HepG2 (cell line): Measurements from ENCODE around the gene KIAA0232. TPM values are rescaled to one million over a fixed set of nuclear protein-coding genes. Genes with fewer than 3 reads are reported as not detected.

Experiments used
- ATAC-seq: fragments of 200-7000 bp; cut with Tn5 transposase; 3 replicates; pipeline ENCODE4 v1.9.1; 2020; ENCODE audit warnings: mild to moderate bottlenecking, moderate library complexity
- BruUV-seq: library from RNA; stranded (reverse); fragments of 400-500 nt; replicated peaks from 2 replicates; lab custom pipeline; 2021; lab: Mats Ljungman, UMichigan
- CTCF ChIA-PET: fragments of 300-600 bp; formaldehyde crosslinking; extraction: SDS; loops from one replicate; lab custom pipeline; 2021; ENCODE audit warnings: low total read pairs, inconsistent platforms, low intra/inter-chr PET ratio; lab: Yijun Ruan, JAX
- POLR2A ChIA-PET: fragments of 350-600 bp; sonication (Branson Sonifier 250); formaldehyde crosslinking; loops from one replicate; lab custom pipeline; 2020; ENCODE audit warnings: antibody characterized with exemption, inconsistent platforms; lab: Yijun Ruan, JAX
- DNase-seq: peaks from one replicate; pipeline ENCODE4 v3.0.0-alpha.2; 2015; ENCODE audit warnings: low spot score
- FAIRE-seq: peaks from 3 replicates; lab custom pipeline; 2011; peaks lifted over from hg19 to GRCh38; lab: Jason Lieb, UNC
- H2AFZ ChIP-seq: one replicate; pipeline ENCODE4 v1.6.1; 2011; ENCODE audit warnings: low read length, inconsistent platforms
- H3K27ac ChIP-seq: fragments of 300-600 bp; 3 replicates; pipeline ENCODE4 v1.8.0; 2011; ENCODE audit warnings: mixed run types, mild to moderate bottlenecking, mixed read lengths, low read length, inconsistent platforms; ENCODE audit not compliant: insufficient read depth; ENCODE audit errors: extremely low read length
- H3K27me3 ChIP-seq, 2 experiments: fragments of 200-600 bp in 1 of 2; 2 replicates in 1 of 2; 3 replicates in 1 of 2; pipeline versions ENCODE4 v1.6.0 to v1.8.0; 2011; ENCODE audit warnings: low read length in 2 of 2, mild to moderate bottlenecking in 2 of 2, moderate library complexity in 2 of 2, inconsistent platforms in 1 of 2; ENCODE audit not compliant: insufficient read depth in 2 of 2, control insufficient read depth in 1 of 2
- H3K36me3 ChIP-seq, 2 experiments: fragments of 200-600 bp in 1 of 2; replicated peaks in 1 of 2; 2 replicates in 1 of 2; 3 replicates in 1 of 2; pipeline versions ENCODE4 v1.5.1 to v1.8.0; 2011; ENCODE audit warnings: low read length in 2 of 2, inconsistent platforms in 1 of 2; ENCODE audit not compliant: insufficient read depth in 2 of 2, control insufficient read depth in 1 of 2
- H3K4me1 ChIP-seq: 2 replicates; pipeline ENCODE4 v1.5.1; 2012; ENCODE audit warnings: low read length, inconsistent platforms; ENCODE audit not compliant: insufficient read depth
- H3K4me2 ChIP-seq: 2 replicates; pipeline ENCODE4 v1.6.0; 2011; ENCODE audit warnings: low read depth, low read length, inconsistent platforms
- H3K4me3 ChIP-seq, 3 experiments: fragments of 200-600 bp in 1 of 3; sonication (generic), shearing (Covaris generic) in 1 of 3; replicated peaks in 1 of 3; 2 replicates each; pipeline ENCODE4 v1.5.1; 2011 to 2016; ENCODE audit warnings: low read length in 3 of 3, inconsistent platforms in 2 of 3, low read depth in 2 of 3, mild to moderate bottlenecking in 2 of 3, control low read depth in 1 of 3, mixed read lengths in 1 of 3; ENCODE audit not compliant: insufficient read depth in 1 of 3
- H3K79me2 ChIP-seq: one replicate; pipeline ENCODE4 v1.6.1; 2011; ENCODE audit warnings: low read length, inconsistent platforms; ENCODE audit not compliant: insufficient read depth
- H3K9ac ChIP-seq: 2 replicates; pipeline ENCODE4 v1.6.0; 2011; ENCODE audit warnings: mild to moderate bottlenecking, low read depth, low read length, inconsistent platforms; ENCODE audit not compliant: insufficient read depth
- H3K9me3 ChIP-seq: 2 replicates; pipeline ENCODE4 v1.5.1; 2012; ENCODE audit warnings: mild to moderate bottlenecking, low read length
- H4K20me1 ChIP-seq: 2 replicates; pipeline ENCODE4 v1.6.0; 2011; ENCODE audit warnings: inconsistent platforms, mild to moderate bottlenecking, low read length, moderate library complexity; ENCODE audit not compliant: insufficient read depth
- HNF4A ChIP-seq: sonication (generic); formaldehyde crosslinking; IDR thresholded peaks from 2 replicates; pipeline ENCODE4 v1.4.0; 2020; ENCODE audit warnings: missing genetic modification reagents
- KLF12 ChIP-seq: sonication (generic); formaldehyde crosslinking; IDR thresholded peaks from 2 replicates; pipeline ENCODE4 v1.4.0; 2020; ENCODE audit warnings: missing genetic modification reagents, borderline replicate concordance
- SCMH1 ChIP-seq: sonication (generic); formaldehyde crosslinking; IDR thresholded peaks from 2 replicates; pipeline ENCODE4 v1.9.0; 2021; ENCODE audit warnings: missing genetic modification reagents, mild to moderate bottlenecking, borderline replicate concordance
- SPEN ChIP-seq: sonication (generic); formaldehyde crosslinking; IDR thresholded peaks from 2 replicates; pipeline ENCODE4 v1.5.1; 2020; ENCODE audit warnings: low read depth, mild to moderate bottlenecking, missing genetic modification reagents
- STAT5B ChIP-seq: sonication (generic); formaldehyde crosslinking; IDR thresholded peaks from 2 replicates; pipeline ENCODE4 v1.4.0; 2020; ENCODE audit warnings: missing genetic modification reagents
- ZNF264 ChIP-seq: sonication (generic); formaldehyde crosslinking; IDR thresholded peaks from 2 replicates; pipeline ENCODE4 v1.4.0; 2020; ENCODE audit warnings: missing genetic modification reagents
- WGBS: methylation state at CpG from one replicate; pipeline ENCODE4 v1.1.6; 2017; ENCODE audit warnings: low lambda C conversion rate; 5-methylcytosine and 5-hydroxymethylcytosine counted together
- in situ Hi-C: cut with HindIII; loops from 2 replicates; pipeline ENCODE4 v1.10.0; 2017; ENCODE audit warnings: low pct_unique_long_range_greater_than_20kb; ENCODE audit not compliant: extremely low pct_ligation_motif_present
- intact Hi-C: fragments of 100-400 bp; cut with micrococcal nuclease; formaldehyde crosslinking; loops from one replicate; pipeline ENCODE4 v1.10.0; 2022; ENCODE audit not compliant: unreplicated experiment
- polyA plus RNA-seq, 8 experiments: library from polyadenylated mRNA; depleted of rRNA in 3 of 8; stranded (reverse) in 7 of 8; unstranded in 1 of 8; fragments of >200 nt; fragmentation: Illumina TruSeq in 4 of 8; extraction: Trizol in 4 of 8; gene quantifications; 2 replicates each; pipeline versions ENCODE4 v1.2.1 to v1.2.3, GENCODE V29; 2011 to 2016; ENCODE audit warnings: low read depth in 4 of 8, missing spikeins in 1 of 8, mixed read lengths in 1 of 8; ENCODE audit not compliant: insufficient read depth in 1 of 8
- total RNA-seq, 5 experiments: library from RNA; depleted of rRNA; stranded (reverse); fragments of >200 nt; fragmentation: Illumina TruSeq; extraction: Trizol; gene quantifications; 2 replicates each; pipeline ENCODE4 v1.2.3, GENCODE V29; 2016; ENCODE audit warnings: low read depth in 1 of 5

KIAA0232 gene
- total and polyA plus RNA-seq, 2 of the 13 experiments (the other 11 are each of a cell fraction or from before 2014, with no cell fraction given), result 7.8 to 17.1 TPM

GRCh38 chr4:6896035-6896434 lies 113.5 kb downstream of the KIAA0232 start:
- Histone ChIP-seq H3K4me2 (no peak overlapping the region), H3K9ac (no peak overlapping the region), H3K27me3 (no peaks in the 10 kb centered on the region), H4K20me1 (no peaks in the 10 kb centered on the region), H2AFZ (no peak overlapping the region), H3K27ac (peak overlapping the region; percentile 99), H3K9me3 (no peaks in the 10 kb centered on the region), H3K79me2 (no peaks in the 10 kb centered on the region), H3K4me3 (no peak overlapping the region), H3K36me3 (no peaks in the 10 kb centered on the region), H3K4me1 (peaks cover 87% of the 10 kb centered on the region)
- BruUV-seq, result no TSS peak
- ChIA-PET POLR2A (interaction anchor here (1.5 to 7.5 kb wide), 3 partner anchors 11 to 172 kb away, joined by 3 to 215 read pairs (median 34); partner anchors contain the start of genes GRPEL1 and TBC1D14), CTCF (no interaction called here)
- WGBS, result 90% methylated on average over 5 of the region's 5 CpGs
- ATAC-seq (no peak), FAIRE-seq (no peak), DNase-seq (no peak)
- TF ChIP-seq KLF12 (CRISPR knock-in tag) (no peak), ZNF264 (peak; percentile 69; the same call in 1 of the 2 replicates)
- intact Hi-C loops, result no loop called here
- in situ Hi-C loops, result no loop called here

- no peak overlapping the region for H3K4me3 ChIP-seq
- ATAC-seq (no peak), FAIRE-seq (no peak), DNase-seq (no peak)
- ChIA-PET CTCF (no interaction called here), POLR2A (interaction anchor here (0.7 to 3.0 kb wide), 7 partner anchors 10 to 266 kb away, joined by 3 to 21 read pairs (median 4); partner anchors contain the start of gene TBC1D14)
- no peak for TF ChIP-seq SPEN (CRISPR knock-in tag)
- no peak for TF ChIP-seq SCMH1 (CRISPR knock-in tag)
- no peak for TF ChIP-seq HNF4A
- no peak for TF ChIP-seq STAT5B (CRISPR knock-in tag)
- no peaks in the 10 kb centered on the region for H3K79me2 ChIP-seq
- peak overlapping the region; percentile 39; the same call in 1 of the 2 replicates for H3K9ac ChIP-seq
- H4K20me1 ChIP-seq, result no peaks in the 10 kb centered on the region
- peaks cover 89% of the 10 kb centered on the region for H3K4me1 ChIP-seq
- H3K36me3 ChIP-seq, result no peaks in the 10 kb centered on the region
- no peaks in the 10 kb centered on the region for H3K9me3 ChIP-seq
- in situ Hi-C loops (no loop called here), intact Hi-C loops (no loop called here)
- no peaks in the 10 kb centered on the region for H3K27me3 ChIP-seq
- no peak overlapping the region for H2AFZ ChIP-seq
- H3K27ac ChIP-seq, result peak overlapping the region; percentile 67
- 94% methylated on average over 3 of the region's 3 CpGs for WGBS
- no TSS peak for BruUV-seq
- H3K4me2 ChIP-seq, result 0 out of 2 replicates have a peak overlapping the region, but pooled peaks have one; percentile 20
Observed at GRCh38 chr4:6898763-6899162, 116.2 kb downstream of the KIAA0232 start.
